Measurements from ENCODE around the gene METTL23.

The METTL23 gene, protein sequence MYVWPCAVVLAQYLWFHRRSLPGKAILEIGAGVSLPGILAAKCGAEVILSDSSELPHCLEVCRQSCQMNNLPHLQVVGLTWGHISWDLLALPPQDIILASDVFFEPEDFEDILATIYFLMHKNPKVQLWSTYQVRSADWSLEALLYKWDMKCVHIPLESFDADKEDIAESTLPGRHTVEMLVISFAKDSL

DNA sequence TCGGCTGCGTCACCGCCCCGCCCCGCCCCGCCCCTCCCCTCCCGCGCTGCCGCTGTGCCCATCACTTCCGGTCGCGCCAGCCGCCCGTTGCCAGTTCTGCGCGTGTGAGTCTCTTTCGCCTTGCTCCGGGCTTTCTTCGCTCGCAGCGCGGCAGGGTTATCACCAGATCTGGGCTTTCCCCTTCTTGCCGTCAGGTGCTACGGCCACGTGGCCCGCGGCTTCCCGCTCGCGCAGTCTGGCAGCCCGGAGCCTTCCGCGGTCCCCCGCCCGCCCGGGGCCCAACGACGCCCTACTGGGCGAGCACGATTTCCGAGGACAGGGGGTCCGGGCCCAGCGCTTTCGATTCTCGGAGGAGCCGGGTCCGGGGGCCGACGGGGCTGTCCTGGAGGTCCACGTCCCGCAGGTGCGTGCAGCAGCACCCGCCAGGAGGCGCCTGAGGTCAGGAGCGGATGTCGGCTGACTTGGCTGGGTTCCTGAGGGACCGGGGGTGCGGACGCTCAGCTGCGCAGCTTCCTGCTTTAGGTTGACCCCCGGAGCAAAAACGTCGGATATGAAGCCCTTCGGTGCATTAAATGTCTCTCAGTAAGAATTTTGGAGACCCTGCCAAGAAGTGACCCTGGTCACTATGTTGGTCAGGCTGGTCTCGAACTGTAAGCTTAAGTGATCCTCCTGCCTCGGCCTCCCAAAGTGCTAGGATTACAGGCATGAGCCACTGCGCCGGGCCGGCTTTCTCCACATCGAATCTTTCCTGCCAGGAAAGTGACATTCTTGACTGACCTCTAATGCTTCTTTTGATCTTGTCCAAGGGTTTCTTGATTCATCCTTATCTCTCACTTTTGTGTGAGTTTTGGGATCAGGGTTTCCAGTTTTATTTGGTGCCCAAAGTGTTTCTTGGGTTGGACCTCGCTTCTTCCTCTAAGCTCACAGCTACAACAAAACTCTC, at the start of gene METTL23:
Gene METTL23, plus strand, starts transcription at position 64 of the 943 bp plus-strand sequence. CDS start 2,872 bp downstream, outside the sequence.
- Histone ChIP-seq H3K4me3 (peak within 1 kb of the TSS; percentile 89), H3K36me3 (ENCODE audit: insufficient read depth, low read length) (peaks cover 37% of the 10 kb centered on the region), H3K27ac (peak within 1 kb of the TSS; percentile 74), H3K9me3 (ENCODE audit: low read depth, low read length) (no peaks in the 10 kb centered on the region), H3K9ac (ENCODE audit: insufficient read length) (peak within 1 kb of the TSS; percentile 92)
- peak; percentile 90 for TF ChIP-seq POLR2AphosphoS5 (IDR thresholded peaks at IDR 0.05; ENCODE audit: borderline replicate concordance, low read depth, low read length)
- TF ChIP-seq FOXP2 (optimal IDR thresholded peaks at IDR 0.05; ENCODE audit: control extremely low read depth, extremely low read length, insufficient read depth): no peak
- TF ChIP-seq EZH2 (IDR thresholded peaks at IDR 0.05): no peak
- DNase-seq (ENCODE audit: low read depth, low spot score): no peak

DNA sequence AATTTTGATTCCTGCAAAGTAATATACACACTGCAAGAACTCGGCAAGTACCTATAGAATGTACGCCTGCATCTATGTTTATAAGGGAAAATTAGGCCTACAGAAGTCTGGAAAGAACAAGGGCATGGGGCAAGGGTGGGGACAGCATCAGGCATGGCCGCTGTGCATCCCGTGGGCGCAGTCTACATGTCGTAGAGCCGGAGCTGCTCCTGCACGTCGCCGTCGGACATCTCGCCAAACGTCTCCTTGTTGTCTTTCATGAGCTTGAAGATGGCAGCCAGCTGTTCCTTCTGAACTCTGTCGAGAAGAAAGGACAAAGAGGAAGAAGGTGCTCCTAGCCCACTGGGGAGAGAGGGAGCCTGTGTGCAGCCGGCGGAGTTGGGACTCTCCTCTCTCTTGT, 49.2 kb upstream of the METTL23 start:
- Histone ChIP-seq H3K9me3 (ENCODE audit: low read depth, low read length) (no peaks in the 10 kb centered on the region), H3K9ac (ENCODE audit: insufficient read length) (no peak overlapping the region), H3K4me3 (no peak overlapping the region), H3K27ac (no peak overlapping the region), H3K36me3 (ENCODE audit: insufficient read depth, low read length) (no peaks in the 10 kb centered on the region)
- no peak for DNase-seq (ENCODE audit: low read depth, low spot score)
- TF ChIP-seq EZH2 (IDR thresholded peaks at IDR 0.05) (no peak), FOXP2 (optimal IDR thresholded peaks at IDR 0.05; ENCODE audit: control extremely low read depth, extremely low read length, insufficient read depth) (no peak), POLR2AphosphoS5 (IDR thresholded peaks at IDR 0.05; ENCODE audit: borderline replicate concordance, low read depth, low read length) (no peak)

DNA sequence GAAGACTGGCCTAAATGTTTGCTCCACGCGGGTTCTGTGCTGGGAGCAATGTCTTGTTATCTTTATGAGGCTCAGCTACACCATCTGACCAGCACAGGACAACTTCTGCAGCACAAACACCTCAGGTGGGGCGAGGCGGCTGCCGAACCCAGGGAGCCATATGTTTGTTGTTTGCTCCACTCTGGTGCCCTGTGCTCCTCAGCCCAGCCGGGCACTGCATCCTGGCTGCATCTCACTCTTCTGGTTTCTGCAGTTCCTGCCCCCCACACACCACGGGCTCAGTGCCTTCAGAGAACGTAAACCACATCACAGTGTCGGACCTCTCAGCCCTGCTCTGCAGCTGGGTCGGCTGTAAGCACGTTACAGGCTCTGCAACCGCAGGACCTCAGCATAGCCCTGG, 48.3 kb upstream of the METTL23 start:
- Histone ChIP-seq H3K27ac (no peak overlapping the region), H3K9ac (ENCODE audit: insufficient read length) (no peak overlapping the region), H3K9me3 (ENCODE audit: low read depth, low read length) (no peaks in the 10 kb centered on the region), H3K4me3 (no peak overlapping the region), H3K36me3 (ENCODE audit: insufficient read depth, low read length) (no peaks in the 10 kb centered on the region)
- DNase-seq (ENCODE audit: low read depth, low spot score): no peak
- TF ChIP-seq FOXP2 (optimal IDR thresholded peaks at IDR 0.05; ENCODE audit: control extremely low read depth, extremely low read length, insufficient read depth) (no peak), EZH2 (IDR thresholded peaks at IDR 0.05) (no peak), POLR2AphosphoS5 (IDR thresholded peaks at IDR 0.05; ENCODE audit: borderline replicate concordance, low read depth, low read length) (no peak)

DNA sequence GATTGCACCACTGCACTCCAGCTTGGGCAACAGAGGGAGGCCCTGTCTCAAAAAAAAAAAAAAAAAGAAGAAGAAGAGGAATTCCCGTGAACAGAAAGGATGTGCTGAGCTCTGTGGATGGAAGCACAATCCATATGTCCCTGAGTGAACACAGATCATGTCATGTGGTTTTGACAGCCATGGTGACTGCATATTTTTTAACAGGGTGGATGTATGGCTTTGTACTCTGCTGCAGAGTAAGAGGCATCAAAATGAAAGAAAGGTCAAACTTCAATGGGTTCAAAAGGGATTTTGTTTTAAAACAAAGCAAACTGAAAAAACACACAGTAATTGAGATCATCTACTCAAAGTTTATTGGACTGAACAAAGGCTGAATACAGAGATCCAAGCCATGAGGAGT, 47.4 kb upstream of the METTL23 start:
- no peaks in the 10 kb centered on the region for H3K9me3 ChIP-seq (ENCODE audit: low read depth, low read length)
- TF ChIP-seq FOXP2 (optimal IDR thresholded peaks at IDR 0.05; ENCODE audit: control extremely low read depth, extremely low read length, insufficient read depth): no peak
- TF ChIP-seq POLR2AphosphoS5 (IDR thresholded peaks at IDR 0.05; ENCODE audit: borderline replicate concordance, low read depth, low read length): no peak
- TF ChIP-seq EZH2 (IDR thresholded peaks at IDR 0.05): no peak
- no peak overlapping the region for H3K4me3 ChIP-seq
- no peak overlapping the region for H3K9ac ChIP-seq (ENCODE audit: insufficient read length)
- DNase-seq (ENCODE audit: low read depth, low spot score): no peak
- H3K27ac ChIP-seq: no peak overlapping the region
- H3K36me3 ChIP-seq (ENCODE audit: insufficient read depth, low read length): no peaks in the 10 kb centered on the region

DNA sequence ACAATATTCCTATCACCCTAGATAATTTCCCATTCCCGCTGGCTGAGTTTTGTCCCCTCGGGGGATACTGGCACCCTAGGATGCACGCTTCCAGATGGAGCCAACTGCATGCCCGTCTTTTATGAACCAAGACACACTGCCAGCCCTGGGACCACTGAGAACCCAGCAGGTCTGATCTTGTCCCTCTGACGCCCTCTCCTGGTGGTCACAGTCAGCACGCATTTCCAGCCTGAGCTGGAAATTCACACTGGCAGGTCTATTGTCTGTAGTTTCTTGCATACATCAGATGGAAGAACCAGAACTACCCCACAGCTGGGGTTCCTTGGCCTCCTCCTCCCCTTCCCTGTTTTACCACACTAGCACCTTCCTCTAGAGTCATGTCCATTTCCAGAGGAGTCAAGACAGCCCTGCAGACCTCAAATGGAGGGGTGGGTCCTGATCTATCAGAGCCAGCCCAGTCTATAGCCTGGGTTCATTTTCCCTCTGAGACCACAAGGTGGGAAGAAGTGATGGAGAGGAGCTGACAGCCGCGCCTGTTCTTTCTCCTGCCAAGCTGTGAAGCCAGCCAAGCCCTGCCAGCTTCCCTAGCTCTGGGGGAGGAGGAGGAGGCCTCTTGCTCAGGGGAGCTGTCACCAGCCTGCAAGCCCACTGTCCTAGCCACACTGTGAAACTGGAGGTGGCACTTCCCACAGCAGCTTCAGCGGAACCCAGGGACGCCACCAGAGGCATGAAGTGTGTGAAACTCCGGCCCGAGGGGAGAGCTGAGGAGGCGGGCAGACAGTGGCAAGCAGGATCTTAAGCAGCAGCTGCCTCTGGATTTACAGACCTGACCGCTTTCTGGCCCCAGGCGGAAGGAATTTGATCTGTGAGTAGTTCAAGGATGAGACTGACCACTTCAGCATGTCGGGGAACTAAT, 45.2 kb upstream of the METTL23 start:
- no peak overlapping the region for H3K27ac ChIP-seq
- H3K36me3 ChIP-seq (ENCODE audit: insufficient read depth, low read length): no peaks in the 10 kb centered on the region
- DNase-seq (ENCODE audit: low read depth, low spot score): no peak
- H3K9ac ChIP-seq (ENCODE audit: insufficient read length): no peak overlapping the region
- no peak overlapping the region for H3K4me3 ChIP-seq
- no peaks in the 10 kb centered on the region for H3K9me3 ChIP-seq (ENCODE audit: low read depth, low read length)
- TF ChIP-seq EZH2 (IDR thresholded peaks at IDR 0.05) (no peak), FOXP2 (optimal IDR thresholded peaks at IDR 0.05; ENCODE audit: control extremely low read depth, extremely low read length, insufficient read depth) (no peak), POLR2AphosphoS5 (IDR thresholded peaks at IDR 0.05; ENCODE audit: borderline replicate concordance, low read depth, low read length) (no peak)

DNA sequence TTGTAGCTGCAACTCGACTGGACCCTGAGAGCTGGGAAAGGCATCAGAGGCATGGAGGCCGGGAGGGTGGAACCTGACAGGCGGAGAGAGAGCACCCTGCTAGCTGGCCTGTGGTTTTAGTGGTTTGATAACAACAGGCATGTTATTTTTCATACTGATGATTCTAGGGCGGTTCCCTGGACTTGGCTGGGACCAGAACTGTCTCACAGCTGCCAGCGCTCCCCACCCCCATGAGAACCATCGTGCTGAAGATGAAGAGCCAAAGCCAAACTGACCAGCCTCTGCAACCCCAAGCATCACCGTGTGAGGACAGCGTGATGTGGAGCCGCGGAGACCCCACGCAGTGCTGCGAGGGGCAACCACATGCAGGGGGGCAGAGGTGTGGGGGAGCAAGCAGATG, 44.3 kb upstream of the METTL23 start:
- no peak for DNase-seq (ENCODE audit: low read depth, low spot score)
- H3K9me3 ChIP-seq (ENCODE audit: low read depth, low read length): no peaks in the 10 kb centered on the region
- no peak for TF ChIP-seq POLR2AphosphoS5 (IDR thresholded peaks at IDR 0.05; ENCODE audit: borderline replicate concordance, low read depth, low read length)
- no peak overlapping the region for H3K9ac ChIP-seq (ENCODE audit: insufficient read length)
- no peak overlapping the region for H3K27ac ChIP-seq
- H3K36me3 ChIP-seq (ENCODE audit: insufficient read depth, low read length): no peaks in the 10 kb centered on the region
- H3K4me3 ChIP-seq: no peak overlapping the region

DNA sequence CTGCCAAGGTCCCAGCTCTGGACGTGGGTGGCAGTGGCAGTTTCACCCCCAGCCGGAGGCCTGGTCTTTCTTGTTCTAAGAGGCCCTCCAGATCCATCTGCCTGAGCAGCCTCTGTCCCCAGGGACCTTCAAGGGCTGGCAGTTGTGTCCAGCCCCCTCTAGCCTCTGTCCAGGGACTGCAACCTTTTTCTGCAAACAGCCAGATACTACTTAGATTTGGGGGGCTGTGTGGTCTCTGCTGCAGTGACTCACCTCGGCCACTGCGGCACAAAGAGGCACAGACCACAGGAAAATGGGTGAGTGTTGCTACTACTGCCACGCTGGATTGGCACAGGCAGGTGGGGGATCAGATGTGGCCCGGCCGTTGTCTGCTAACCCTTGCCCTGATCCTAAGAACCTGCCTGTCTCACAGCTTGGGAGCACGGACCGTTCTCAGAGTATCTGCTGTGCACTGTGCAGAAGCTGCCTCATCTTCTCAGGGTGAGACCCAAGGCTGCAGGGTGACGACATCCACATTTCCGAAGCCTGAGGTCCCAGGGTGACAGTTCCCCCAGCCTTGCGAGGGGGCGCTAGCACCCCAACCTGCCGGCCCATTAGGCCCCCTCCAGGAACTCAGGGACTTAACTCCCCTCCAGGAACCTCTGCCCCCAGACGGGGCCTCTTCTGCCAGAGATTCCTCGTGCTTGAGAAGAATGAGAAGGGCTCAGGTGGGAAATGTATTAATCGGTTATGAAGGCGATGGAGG, 43.5 kb upstream of the METTL23 start:
- no peaks in the 10 kb centered on the region for H3K9me3 ChIP-seq (ENCODE audit: low read depth, low read length)
- H3K4me3 ChIP-seq: no peak overlapping the region
- no peaks in the 10 kb centered on the region for H3K36me3 ChIP-seq (ENCODE audit: insufficient read depth, low read length)
- no peak overlapping the region for H3K9ac ChIP-seq (ENCODE audit: insufficient read length)
- no peak for DNase-seq (ENCODE audit: low read depth, low spot score)
- TF ChIP-seq EZH2 (IDR thresholded peaks at IDR 0.05): no peak
- TF ChIP-seq FOXP2 (optimal IDR thresholded peaks at IDR 0.05; ENCODE audit: control extremely low read depth, extremely low read length, insufficient read depth): no peak
- no peak for TF ChIP-seq POLR2AphosphoS5 (IDR thresholded peaks at IDR 0.05; ENCODE audit: borderline replicate concordance, low read depth, low read length)
- H3K27ac ChIP-seq: no peak overlapping the region
